Esophagus muscularis mucosa (tissue), 4 donors: ENCODE measurements around the gene DBR1. TPM values are rescaled to one million over a fixed set of nuclear protein-coding genes. Genes with fewer than 3 reads are reported as not detected.

Experiments used
- DNase-seq: peaks from one replicate; pipeline ENCODE4 v3.0.0-alpha.2; 2017; ENCODE audit errors: extremely low spot score
- H3K27ac ChIP-seq, 4 donors: fragments of 200-600 bp; sonication (generic); replicated peaks in 1 of 4; 1 replicate in 3 of 4; 2 replicates in 1 of 4; pipeline ENCODE4 v1.5.1; 2016 to 2019; ENCODE audit warnings: mild to moderate bottlenecking in 1 of 4
- H3K27me3 ChIP-seq, 4 donors: fragments of 200-600 bp; sonication (generic); one replicate each; pipeline versions ENCODE4 v1.5.1 to v1.6.0; 2016 to 2019
- H3K36me3 ChIP-seq, 4 donors: fragments of 200-600 bp; sonication (generic); one replicate each; pipeline ENCODE4 v1.5.1; 2016 to 2019
- H3K4me1 ChIP-seq, 4 donors: fragments of 200-600 bp; sonication (generic); one replicate each; pipeline ENCODE4 v1.5.1; 2016 to 2019
- H3K4me3 ChIP-seq, 4 donors: fragments of 200-600 bp; sonication (generic); 1 replicate in 2 of 4; 2 replicates in 2 of 4; pipeline ENCODE4 v1.5.1; 2016 to 2019; ENCODE audit warnings: mild to moderate bottlenecking in 4 of 4, moderate library complexity in 1 of 4
- H3K9me3 ChIP-seq, 4 donors: fragments of 200-600 bp; sonication (generic); 1 replicate in 3 of 4; 2 replicates in 1 of 4; pipeline ENCODE4 v1.5.1; 2016 to 2019
- EP300 ChIP-seq: sonication (generic); formaldehyde crosslinking; IDR thresholded peaks from one replicate; pipeline ENCODE4 v1.6.1; 2017; ENCODE audit warnings: antibody characterized with exemption
- POLR2A ChIP-seq: fragments of 450-650 bp; IDR thresholded peaks from one replicate; pipeline ENCODE4 v1.6.1; 2017; ENCODE audit warnings: antibody characterized with exemption, moderate library complexity, mild to moderate bottlenecking, low read depth
- POLR2AphosphoS5 ChIP-seq, 2 donors: sonication (generic); formaldehyde crosslinking; IDR thresholded peaks; one replicate each; pipeline ENCODE4 v1.6.1; 2017; ENCODE audit warnings: antibody characterized with exemption in 2 of 2
- WGBS: methylation state at CpG from one replicate; pipeline ENCODE4 v1.1.5; 2018; 5-methylcytosine and 5-hydroxymethylcytosine counted together
- intact Hi-C: fragments of 100-400 bp; cut with DNase I; formaldehyde crosslinking; loops from one replicate; pipeline ENCODE4 v1.15.1; 2023
- total RNA-seq, 4 donors: library from RNA; depleted of rRNA; stranded (reverse); fragments of >200 nt; gene quantifications; one replicate each; pipeline versions ENCODE4 v1.1.0 to v1.2.1, GENCODE V29; 2016
- TF ChIP-seq, protein P1 (sequence below), 3 experiments: fragments of 200-600 bp in 2 of 3; fragments of 450-650 bp in 1 of 3; sonication (generic) in 2 of 3; IDR thresholded peaks; one replicate each; pipeline ENCODE4 v1.5.1; 2017 to 2019; ENCODE audit warnings: antibody characterized with exemption in 3 of 3, mild to moderate bottlenecking in 2 of 3, moderate library complexity in 1 of 3

DBR1 gene
- total RNA-seq, 4 donors from 2014 or later = 10.4 to 12.7 (median 11.7) TPM

DNA sequence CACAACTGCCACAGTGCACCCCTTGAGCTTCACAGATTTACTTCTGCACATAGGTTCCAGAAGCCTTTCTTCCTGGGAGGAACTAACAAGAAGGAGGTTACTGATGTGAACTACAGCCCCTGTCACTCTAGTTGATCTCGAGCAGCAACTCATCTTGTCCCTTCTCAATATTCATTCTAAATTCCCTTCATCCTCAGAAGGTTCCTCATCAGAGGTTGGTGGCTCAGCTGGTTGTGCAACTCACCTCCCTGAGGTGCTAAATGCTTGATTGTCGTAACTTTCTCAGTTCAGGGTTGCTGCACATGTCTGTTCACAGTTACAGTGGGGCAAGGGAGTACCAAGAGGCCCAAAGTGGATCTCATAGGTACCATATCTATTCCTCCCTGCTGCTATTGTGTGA, 36.9 kb downstream of the DBR1 start:
- TF ChIP-seq, protein P1, sequence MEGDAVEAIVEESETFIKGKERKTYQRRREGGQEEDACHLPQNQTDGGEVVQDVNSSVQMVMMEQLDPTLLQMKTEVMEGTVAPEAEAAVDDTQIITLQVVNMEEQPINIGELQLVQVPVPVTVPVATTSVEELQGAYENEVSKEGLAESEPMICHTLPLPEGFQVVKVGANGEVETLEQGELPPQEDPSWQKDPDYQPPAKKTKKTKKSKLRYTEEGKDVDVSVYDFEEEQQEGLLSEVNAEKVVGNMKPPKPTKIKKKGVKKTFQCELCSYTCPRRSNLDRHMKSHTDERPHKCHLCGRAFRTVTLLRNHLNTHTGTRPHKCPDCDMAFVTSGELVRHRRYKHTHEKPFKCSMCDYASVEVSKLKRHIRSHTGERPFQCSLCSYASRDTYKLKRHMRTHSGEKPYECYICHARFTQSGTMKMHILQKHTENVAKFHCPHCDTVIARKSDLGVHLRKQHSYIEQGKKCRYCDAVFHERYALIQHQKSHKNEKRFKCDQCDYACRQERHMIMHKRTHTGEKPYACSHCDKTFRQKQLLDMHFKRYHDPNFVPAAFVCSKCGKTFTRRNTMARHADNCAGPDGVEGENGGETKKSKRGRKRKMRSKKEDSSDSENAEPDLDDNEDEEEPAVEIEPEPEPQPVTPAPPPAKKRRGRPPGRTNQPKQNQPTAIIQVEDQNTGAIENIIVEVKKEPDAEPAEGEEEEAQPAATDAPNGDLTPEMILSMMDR (IDR thresholded peaks at IDR 0.05) = no peak
- TF ChIP-seq POLR2AphosphoS5 (IDR thresholded peaks at IDR 0.05) (no peak), POLR2A (no peak), EP300 (no peak)
- no peaks in the 10 kb centered on the region for H3K36me3 ChIP-seq
- H3K27me3 ChIP-seq = no peaks in the 10 kb centered on the region
- no peak for DNase-seq
- no peaks in the 10 kb centered on the region for H3K9me3 ChIP-seq
- intact Hi-C loops = no loop called here
- no peak overlapping the region for H3K4me3 ChIP-seq
- 100% methylated on average over 1 of the region's 2 CpGs for WGBS
- no peaks in the 10 kb centered on the region for H3K4me1 ChIP-seq
- H3K27ac ChIP-seq = no peak overlapping the region

DNA sequence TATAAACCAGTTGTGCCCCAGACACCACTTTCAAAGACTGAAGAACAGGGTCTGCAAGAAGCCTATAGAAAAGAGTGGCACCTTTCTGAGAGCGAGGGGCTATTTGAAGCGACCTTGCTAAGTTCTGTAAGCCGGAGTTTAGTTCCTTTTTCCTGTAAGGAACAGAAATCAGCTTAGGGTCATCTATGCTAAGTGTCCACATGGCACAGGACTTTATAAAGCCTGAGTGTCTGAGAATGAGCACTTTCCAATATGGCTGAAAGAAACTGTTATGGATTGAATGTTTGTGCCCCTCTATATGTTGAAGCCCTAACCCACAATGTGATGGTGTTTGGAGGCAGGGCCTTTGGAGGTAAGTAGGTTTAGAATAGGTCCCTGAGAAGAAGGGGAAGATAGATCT, 38.5 kb downstream of the DBR1 start:
- 70% methylated on average over 3 of the region's 3 CpGs for WGBS

DNA sequence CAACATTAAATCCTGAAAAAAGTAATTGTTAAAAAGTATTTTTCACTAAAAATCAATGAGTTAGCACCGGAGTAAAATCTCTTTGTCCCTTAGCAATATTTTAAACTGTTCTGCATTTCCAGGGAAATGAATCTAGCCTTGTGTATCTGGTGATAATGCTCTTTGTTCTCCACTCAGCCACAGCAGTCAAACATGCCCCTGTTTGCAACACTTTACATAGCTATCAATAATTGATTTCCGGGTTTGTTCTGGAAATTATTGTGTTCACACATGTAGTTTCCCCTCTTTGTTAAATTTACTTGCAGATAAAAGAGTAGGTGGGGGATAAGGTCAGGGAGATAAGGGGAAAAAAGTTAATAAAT, 38.9 kb downstream of the DBR1 start:
- no peak for TF ChIP-seq POLR2A
- no peak for TF ChIP-seq EP300
- no peak for TF ChIP-seq POLR2AphosphoS5 (IDR thresholded peaks at IDR 0.05)
- TF ChIP-seq, protein P1 (IDR thresholded peaks at IDR 0.05) = no peak
- Histone ChIP-seq H3K36me3 (no peaks in the 10 kb centered on the region), H3K4me1 (no peaks in the 10 kb centered on the region), H3K4me3 (no peak overlapping the region), H3K27ac (no peak overlapping the region), H3K9me3 (no peaks in the 10 kb centered on the region), H3K27me3 (no peaks in the 10 kb centered on the region)
- intact Hi-C loops = no loop called here
- WGBS = 75% methylated on average over 2 of the region's 2 CpGs
- no peak for DNase-seq

More for the DNA sequence above, 38.5 kb downstream of the DBR1 start:
- Histone ChIP-seq H3K36me3 (no peaks in the 10 kb centered on the region), H3K4me1 (no peaks in the 10 kb centered on the region), H3K27ac (no peak overlapping the region), H3K9me3 (no peaks in the 10 kb centered on the region), H3K4me3 (no peak overlapping the region), H3K27me3 (no peaks in the 10 kb centered on the region)
- TF ChIP-seq POLR2AphosphoS5 (IDR thresholded peaks at IDR 0.05) (no peak), EP300 (no peak), POLR2A (no peak)
- TF ChIP-seq, protein P1 (IDR thresholded peaks at IDR 0.05) = no peak
- intact Hi-C loops = no loop called here
- no peak for DNase-seq

DNA sequence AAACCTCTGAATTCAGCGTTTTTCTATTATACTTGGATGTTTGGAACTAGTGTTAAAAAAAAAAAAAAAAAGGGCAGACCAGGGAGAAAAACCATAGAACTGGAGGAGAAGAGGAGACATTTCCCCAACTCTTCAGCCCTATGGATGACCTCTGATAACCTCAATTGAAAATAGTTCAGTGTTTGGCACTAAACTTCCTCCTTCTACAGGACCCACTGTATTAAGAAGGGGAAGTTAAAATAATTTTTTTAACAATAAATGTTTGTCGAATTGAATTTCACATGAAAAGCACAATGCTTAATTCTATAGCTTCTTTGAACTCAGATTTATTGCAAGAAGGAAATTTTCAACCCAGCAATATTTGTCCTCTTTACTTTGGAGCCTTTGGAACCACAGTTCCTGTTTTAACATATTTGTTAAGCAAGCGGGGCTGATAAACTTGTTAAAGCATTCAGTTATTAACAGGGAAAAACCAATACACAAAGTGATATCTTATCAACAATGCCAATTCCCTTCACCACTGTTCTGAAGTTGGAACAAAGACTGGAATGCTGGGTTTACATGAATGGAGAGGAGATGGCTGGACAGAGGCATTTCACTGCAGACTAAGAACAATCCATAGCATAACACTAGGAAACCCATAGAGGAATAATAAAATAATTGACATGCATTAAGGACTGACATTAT, 39.4 kb downstream of the DBR1 start:
- Histone ChIP-seq H3K36me3 (no peaks in the 10 kb centered on the region), H3K4me3 (no peak overlapping the region), H3K4me1 (no peaks in the 10 kb centered on the region), H3K27me3 (no peaks in the 10 kb centered on the region), H3K27ac (no peak overlapping the region), H3K9me3 (no peaks in the 10 kb centered on the region)
- no peak for DNase-seq
- WGBS = 81% methylated on average over 3 of the region's 3 CpGs
- intact Hi-C loops = no loop called here
- TF ChIP-seq EP300 (no peak), POLR2AphosphoS5 (IDR thresholded peaks at IDR 0.05) (no peak), POLR2A (no peak)
- TF ChIP-seq, protein P1 (IDR thresholded peaks at IDR 0.05) = no peak

DNA sequence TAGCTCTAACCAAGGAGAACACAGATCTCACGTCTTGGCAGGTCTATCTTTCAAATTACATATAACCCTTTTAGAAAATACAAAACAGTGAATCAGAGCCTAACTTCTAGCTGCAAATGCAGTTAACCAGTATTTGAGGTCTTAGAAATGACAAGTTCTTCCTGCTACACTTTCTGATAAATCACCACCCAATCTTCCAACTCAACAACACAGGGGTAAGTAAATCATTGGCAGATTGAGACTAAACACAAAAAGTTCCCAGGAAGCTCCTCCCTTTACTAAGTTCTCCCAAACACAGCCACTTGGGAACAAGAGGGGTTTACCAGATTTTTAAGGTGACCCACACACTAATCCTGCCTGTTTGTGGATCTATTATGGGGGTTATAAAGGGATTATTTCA, 42.5 kb downstream of the DBR1 start, which contains the start of gene A4GNT:
Gene A4GNT (minus strand): TSS at position 152 of the 400 bp plus-strand sequence. CDS start 1,134 bp downstream, outside the sequence.
- Histone ChIP-seq H3K4me1 (no peaks in the 10 kb centered on the region), H3K27ac (no peak within 1 kb of the TSS), H3K4me3 (no peak within 1 kb of the TSS), H3K36me3 (no peaks in the 10 kb centered on the region), H3K27me3 (no peaks in the 10 kb centered on the region), H3K9me3 (no peaks in the 10 kb centered on the region)
- 87% methylated on average over 1 of the region's 1 CpG for WGBS
- no peak for TF ChIP-seq POLR2A
- TF ChIP-seq EP300 = no peak
- TF ChIP-seq POLR2AphosphoS5 (IDR thresholded peaks at IDR 0.05) = no peak
- TF ChIP-seq, protein P1 (IDR thresholded peaks at IDR 0.05) = no peak
- intact Hi-C loops = no loop called here
- no peak for DNase-seq
